NT2/D1 (cell line): ENCODE measurements around the gene ZNF143.

ENCODE experiments used
- YY1 ChIP-seq: IDR thresholded peaks from 2 replicates; pipeline ENCODE4 v1.6.1; 2011; ENCODE audit not compliant: insufficient read length, insufficient read depth
- ZNF274 ChIP-seq: IDR thresholded peaks from 2 replicates; pipeline ENCODE4 v1.6.1; 2011; ENCODE audit warnings: mild to moderate bottlenecking, low read depth, low read length

DNA sequence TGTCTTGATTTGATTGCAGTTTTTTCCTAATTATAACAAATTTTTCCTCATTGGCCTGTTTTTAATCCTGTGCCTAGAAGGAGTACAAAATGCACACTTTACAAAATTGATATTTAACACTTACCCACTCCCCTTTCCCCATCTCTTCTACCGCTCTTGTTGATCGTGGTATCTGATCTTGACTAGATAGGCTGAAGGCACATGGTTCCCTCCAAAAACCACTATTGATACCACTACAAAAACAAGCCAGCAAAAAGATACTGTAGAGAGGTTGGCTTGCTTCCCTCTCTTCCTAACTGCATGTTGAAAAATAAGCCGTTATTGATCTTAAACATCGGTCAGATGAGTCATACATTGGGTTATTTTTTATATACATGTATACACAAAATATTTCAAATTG lies 14.6 kb upstream of the ZNF143 start:
- TF ChIP-seq YY1 (no peak), ZNF274 (no peak)
